B cell (primary cell): ENCODE data around the gene CYP2U1. TPM values are rescaled to one million over a fixed set of nuclear protein-coding genes. Genes with fewer than 3 reads are reported as not detected.

Experiments
- ATAC-seq: fragments of 200-7000 bp; cut with Tn5 transposase; one replicate; pipeline ENCODE4 v1.10.0; 2021; ENCODE audit warnings: low read depth, mild to moderate bottlenecking, moderate number of reproducible peaks, moderate library complexity
- CTCF ChIA-PET: fragments of 350-600 bp; sonication (Branson Sonifier 250); formaldehyde crosslinking; loops from one replicate; lab custom pipeline; 2021; ENCODE audit warnings: antibody characterized with exemption, inconsistent platforms; lab: Charles Lee
- POLR2A ChIA-PET: fragments of 350-600 bp; sonication (Branson Sonifier 250); formaldehyde crosslinking; loops from one replicate; lab custom pipeline; 2021; ENCODE audit warnings: antibody characterized with exemption; lab: Charles Lee
- DNase-seq: peaks from one replicate; pipeline ENCODE4 v3.0.0; 2013
- H2AFZ ChIP-seq: 2 replicates; pipeline ENCODE4 v1.6.1; 2012; ENCODE audit warnings: mild to moderate bottlenecking, low read depth, low read length; ENCODE audit not compliant: insufficient read depth, poor library complexity, severe bottlenecking
- H3K27ac ChIP-seq, 2 donors: 1 replicate in 1 of 2; 2 replicates in 1 of 2; pipeline ENCODE4 v1.5.1; 2012 to 2013; ENCODE audit warnings: low read length in 2 of 2, mild to moderate bottlenecking in 2 of 2, moderate library complexity in 1 of 2
- H3K27me3 ChIP-seq, 4 experiments: fragments of 200-600 bp in 1 of 4; sonication (generic) in 1 of 4; replicated peaks in 1 of 4; 1 replicate in 2 of 4; 2 replicates in 2 of 4; pipeline versions ENCODE4 v1.6.1 to v1.7.0; 2013 to 2016; ENCODE audit warnings: low read length in 3 of 4, mild to moderate bottlenecking in 2 of 4, mixed read lengths in 1 of 4, moderate library complexity in 1 of 4; ENCODE audit not compliant: insufficient read depth in 4 of 4, control insufficient read depth in 3 of 4; ENCODE audit errors: control extremely low read depth in 1 of 4
- H3K36me3 ChIP-seq, 2 experiments: replicated peaks in 1 of 2; 1 replicate in 1 of 2; 2 replicates in 1 of 2; pipeline versions ENCODE4 v1.6.1 to v1.7.1; 2013; ENCODE audit warnings: low read length in 1 of 2; ENCODE audit not compliant: insufficient read depth in 2 of 2, control insufficient read depth in 1 of 2; ENCODE audit errors: control extremely low read depth in 1 of 2, extremely low read depth in 1 of 2
- H3K4me1 ChIP-seq, 2 donors: fragments of 200-600 bp in 1 of 2; sonication (generic) in 1 of 2; 1 replicate in 1 of 2; 2 replicates in 1 of 2; pipeline versions ENCODE4 v1.5.1 to v1.6.1; 2013 to 2017; ENCODE audit warnings: low read length in 2 of 2; ENCODE audit not compliant: control insufficient read depth in 2 of 2, insufficient read depth in 2 of 2
- H3K4me2 ChIP-seq: replicated peaks from 2 replicates; pipeline ENCODE3; 2012; ENCODE audit warnings: mild to moderate bottlenecking, low read depth, low read length; ENCODE audit not compliant: poor library complexity, severe bottlenecking
- H3K4me3 ChIP-seq, 5 experiments: fragments of 200-600 bp in 1 of 5; sonication (generic) in 1 of 5; 1 replicate in 3 of 5; 2 replicates in 2 of 5; pipeline versions ENCODE4 v1.5.1 to v1.7.0; 2011 to 2016; ENCODE audit warnings: low read length in 4 of 5, mild to moderate bottlenecking in 4 of 5, low read depth in 2 of 5, control low read depth in 1 of 5, moderate library complexity in 1 of 5; ENCODE audit not compliant: insufficient read depth in 1 of 5; ENCODE audit errors: control extremely low read depth in 1 of 5, extremely low read depth in 1 of 5
- H3K79me2 ChIP-seq: fragments of 200-600 bp; sonication (generic); one replicate; pipeline ENCODE4 v1.6.0; 2016; ENCODE audit warnings: low read length; ENCODE audit not compliant: control insufficient read depth, insufficient read depth
- H3K9ac ChIP-seq: fragments of 200-600 bp; sonication (generic); 2 replicates; pipeline ENCODE4 v1.6.1; 2017; ENCODE audit warnings: mild to moderate bottlenecking, low read length, moderate library complexity
- H3K9me3 ChIP-seq, 3 donors: one replicate each; pipeline versions ENCODE4 v1.6.1 to v1.7.1; 2013; ENCODE audit warnings: low read length in 2 of 3; ENCODE audit not compliant: control insufficient read depth in 2 of 3, insufficient read depth in 1 of 3; ENCODE audit errors: control extremely low read depth in 1 of 3
- H4K20me1 ChIP-seq: 2 replicates; pipeline ENCODE4 v1.6.0; 2012; ENCODE audit warnings: mild to moderate bottlenecking, low read length; ENCODE audit not compliant: insufficient read depth, control insufficient read depth, poor library complexity, severe bottlenecking
- H3K27ac Mint-ChIP-seq: one replicate; pipeline ENCODE4 v1.8.0; 2021; ENCODE audit warnings: mixed read lengths
- H3K27me3 Mint-ChIP-seq: one replicate; pipeline ENCODE4 v1.8.0; 2021; ENCODE audit warnings: mixed read lengths
- H3K4me1 Mint-ChIP-seq: one replicate; pipeline ENCODE4 v1.8.0; 2021; ENCODE audit warnings: mixed read lengths
- H3K4me3 Mint-ChIP-seq: one replicate; pipeline ENCODE4 v1.8.0; 2021; ENCODE audit warnings: mixed read lengths
- H3K9me3 Mint-ChIP-seq: one replicate; pipeline ENCODE4 v1.8.0; 2022; ENCODE audit warnings: mixed read lengths; ENCODE audit not compliant: insufficient read depth
- EZH2 ChIP-seq: IDR thresholded peaks from 2 replicates; pipeline ENCODE4 v1.6.1; 2012; ENCODE audit warnings: borderline replicate concordance, low read depth, mild to moderate bottlenecking, moderate library complexity, low read length; ENCODE audit not compliant: insufficient read depth, poor library complexity, severe bottlenecking
- WGBS: methylation state at CpG from one replicate; pipeline ENCODE4 v1.1.5; 2013; ENCODE audit warnings: missing lambda C conversion rate; ENCODE audit not compliant: insufficient coverage; 5-methylcytosine and 5-hydroxymethylcytosine counted together
- intact Hi-C: fragments of 100-400 bp; cut with micrococcal nuclease; formaldehyde crosslinking; loops from one replicate; pipeline ENCODE4 v1.10.0; 2022
- polyA plus RNA-seq: library from polyadenylated mRNA; depleted of rRNA; stranded (reverse); fragments of >200 nt; gene quantifications from 2 replicates; pipeline ENCODE4 v1.2.3, GENCODE V29; 2012
- total RNA-seq, 2 donors: library from RNA; stranded (reverse); fragments of 120-200 nt in 1 of 2; gene quantifications; 1 replicate in 1 of 2; 2 replicates in 1 of 2; pipeline versions ENCODE4 v1.2.3 to v1.2.4, GENCODE V29; 2013 to 2022
- TF ChIP-seq, protein P1 (sequence below): fragments of 200-600 bp; IDR thresholded peaks from one replicate; pipeline ENCODE4 v1.8.0; 2022; ENCODE audit warnings: antibody characterized with exemption, mild to moderate bottlenecking

The CYP2U1 gene
- total and polyA plus RNA-seq, 2 donors (not counting 1 experiment from before 2014, with no cell fraction given): 6.1 to 17.6 TPM

DNA sequence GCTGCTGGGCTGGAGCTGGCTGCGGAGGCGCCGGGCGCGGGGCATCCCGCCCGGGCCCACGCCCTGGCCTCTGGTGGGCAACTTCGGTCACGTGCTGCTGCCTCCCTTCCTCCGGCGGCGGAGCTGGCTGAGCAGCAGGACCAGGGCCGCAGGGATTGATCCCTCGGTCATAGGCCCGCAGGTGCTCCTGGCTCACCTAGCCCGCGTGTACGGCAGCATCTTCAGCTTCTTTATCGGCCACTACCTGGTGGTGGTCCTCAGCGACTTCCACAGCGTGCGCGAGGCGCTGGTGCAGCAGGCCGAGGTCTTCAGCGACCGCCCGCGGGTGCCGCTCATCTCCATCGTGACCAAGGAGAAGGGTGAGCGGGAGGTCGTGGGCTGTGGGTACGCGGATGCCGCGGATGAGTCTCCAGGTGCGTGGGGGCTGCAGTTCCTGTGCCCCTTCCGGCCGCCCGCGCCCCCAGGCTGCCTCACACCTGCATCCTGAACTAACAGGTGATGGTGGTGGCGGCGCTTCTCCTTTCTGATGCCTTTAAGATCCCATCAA lies 499 bp downstream of the CYP2U1 start:
- no peak for ATAC-seq
- POLR2A ChIA-PET: interaction anchor here (1.0 kb wide), 1 partner anchor 58 kb away, joined by 5 read pairs; the partner anchor contains the start of gene HADH
- WGBS: under 1% methylated on average over 43 of the region's 45 CpGs

DNA sequence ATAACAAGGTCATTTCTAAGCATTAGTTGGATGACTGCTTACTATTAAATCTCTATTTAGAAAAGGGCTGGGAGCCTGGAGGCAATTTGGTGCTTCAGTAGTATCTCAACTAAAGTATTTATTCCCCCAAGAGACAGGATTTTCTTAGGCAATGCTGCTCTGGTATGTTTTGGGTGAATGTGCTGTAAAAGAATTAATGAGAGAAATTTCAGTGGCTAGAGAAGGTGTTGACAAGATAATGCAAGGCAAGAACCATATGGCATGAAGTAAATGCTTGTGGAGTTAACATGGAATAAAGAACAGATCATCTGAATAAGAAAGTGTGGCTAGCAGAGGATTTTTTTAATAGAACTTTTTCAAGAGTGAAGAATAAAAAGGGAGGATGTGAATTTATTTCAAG lies 3.9 kb downstream of the CYP2U1 start:
- TF ChIP-seq, protein P1, sequence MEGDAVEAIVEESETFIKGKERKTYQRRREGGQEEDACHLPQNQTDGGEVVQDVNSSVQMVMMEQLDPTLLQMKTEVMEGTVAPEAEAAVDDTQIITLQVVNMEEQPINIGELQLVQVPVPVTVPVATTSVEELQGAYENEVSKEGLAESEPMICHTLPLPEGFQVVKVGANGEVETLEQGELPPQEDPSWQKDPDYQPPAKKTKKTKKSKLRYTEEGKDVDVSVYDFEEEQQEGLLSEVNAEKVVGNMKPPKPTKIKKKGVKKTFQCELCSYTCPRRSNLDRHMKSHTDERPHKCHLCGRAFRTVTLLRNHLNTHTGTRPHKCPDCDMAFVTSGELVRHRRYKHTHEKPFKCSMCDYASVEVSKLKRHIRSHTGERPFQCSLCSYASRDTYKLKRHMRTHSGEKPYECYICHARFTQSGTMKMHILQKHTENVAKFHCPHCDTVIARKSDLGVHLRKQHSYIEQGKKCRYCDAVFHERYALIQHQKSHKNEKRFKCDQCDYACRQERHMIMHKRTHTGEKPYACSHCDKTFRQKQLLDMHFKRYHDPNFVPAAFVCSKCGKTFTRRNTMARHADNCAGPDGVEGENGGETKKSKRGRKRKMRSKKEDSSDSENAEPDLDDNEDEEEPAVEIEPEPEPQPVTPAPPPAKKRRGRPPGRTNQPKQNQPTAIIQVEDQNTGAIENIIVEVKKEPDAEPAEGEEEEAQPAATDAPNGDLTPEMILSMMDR: no peak
- no peak for TF ChIP-seq EZH2
- Histone ChIP-seq H3K4me3 (no peak overlapping the region), H3K9me3 (no peaks in the 10 kb centered on the region), H3K27me3 (no peaks in the 10 kb centered on the region), H3K27ac (peak overlapping the region in 1 of 2 donors; percentile 82), H3K9ac (no peak overlapping the region), H3K4me1 (peaks cover 22 to 29% of the 10 kb centered on the region in 2 donors), H3K79me2 (peaks cover 13% of the 10 kb centered on the region), H3K4me2 (no peak overlapping the region), H2AFZ (no peak overlapping the region), H4K20me1 (no peaks in the 10 kb centered on the region), H3K36me3 (peaks cover 0 to 1% of the 10 kb centered on the region in 2 experiments)
- H3K4me1 Mint-ChIP-seq: peaks cover 52% of the 10 kb centered on the region
- no peak overlapping the region for H3K4me3 Mint-ChIP-seq
- H3K9me3 Mint-ChIP-seq: no peaks in the 10 kb centered on the region
- intact Hi-C loops: no loop called here
- H3K27ac Mint-ChIP-seq: peak overlapping the region; percentile 73
- ChIA-PET POLR2A (no interaction called here), CTCF (no interaction called here)
- H3K27me3 Mint-ChIP-seq: no peaks in the 10 kb centered on the region
- ATAC-seq: no peak
- no peak for DNase-seq

More for the DNA sequence above, 499 bp downstream of the CYP2U1 start:
- peak; percentile 71 for DNase-seq
- peak overlapping the region; percentile 93 for H3K4me3 Mint-ChIP-seq
- Histone ChIP-seq H3K9ac (peak overlapping the region; percentile 84), H3K27me3 (no peaks in the 10 kb centered on the region), H3K79me2 (no peaks in the 10 kb centered on the region), H3K4me1 (peaks cover 17 to 22% of the 10 kb centered on the region in 2 donors), H3K27ac (peak overlapping the region; percentile 72 to 75), H4K20me1 (no peaks in the 10 kb centered on the region), H3K9me3 (no peaks in the 10 kb centered on the region), H3K36me3 (no peaks in the 10 kb centered on the region), H3K4me3 (peak overlapping the region; percentile 27 to 97 (median 80)), H3K4me2 (peak overlapping the region; percentile 95), H2AFZ (peak overlapping the region; percentile 93)
- H3K27ac Mint-ChIP-seq: peak overlapping the region; percentile 92
- H3K27me3 Mint-ChIP-seq: no peaks in the 10 kb centered on the region
- H3K4me1 Mint-ChIP-seq: peaks cover 50% of the 10 kb centered on the region
- no peaks in the 10 kb centered on the region for H3K9me3 Mint-ChIP-seq
- intact Hi-C loops: loop anchor here (1.0 to 5.0 kb wide), 5 partner anchors 19 to 1615 kb away; partner anchors contain the start of genes AIMP1, HADH, PAPSS1 and RPL34
- no peak for TF ChIP-seq EZH2
- TF ChIP-seq, protein P1: no peak
- CTCF ChIA-PET: interaction anchor here (0.8 to 2.3 kb wide), 4 partner anchors 22 to 212 kb away, joined by 3 to 6 read pairs (median 4); partner anchors contain the start of gene PAPSS1
